ENCODE data around the gene LAIR2. TPM values are rescaled to one million over a fixed set of nuclear protein-coding genes. Genes with fewer than 3 reads are reported as not detected.

Gene LAIR2
- total RNA-seq, 1 experiment from 2014 or later, result not detected

GRCh38 chr19:54554896-54555295, 52.3 kb downstream of the LAIR2 start:
- intact Hi-C loops (cut with micrococcal nuclease; ENCODE audit: unreplicated experiment), result no loop called here
- no peaks in the 10 kb centered on the region for H3F3A ChIP-seq (ENCODE audit: insufficient read depth, low read depth)
- H3K4me1 ChIP-seq (replicated peaks; ENCODE audit: insufficient read depth), result no peaks in the 10 kb centered on the region
- H3K27ac ChIP-seq, result no peak overlapping the region
- H3K4me2 ChIP-seq, result no peak overlapping the region
- no peak overlapping the region for H3K4me3 ChIP-seq
- H2AFZ ChIP-seq, result no peak overlapping the region
- ChIA-PET CTCF (no interaction called here), POLR2A (ENCODE audit: unreplicated experiment) (no interaction called here)
- H4K20me1 ChIP-seq (ENCODE audit: insufficient read depth), result no peaks in the 10 kb centered on the region
- peaks cover 87% of the 10 kb centered on the region for H3K27me3 ChIP-seq (ENCODE audit: insufficient read depth, low read depth)
- H3K79me2 ChIP-seq (ENCODE audit: low read depth), result no peaks in the 10 kb centered on the region
- no peaks in the 10 kb centered on the region for H3K9me3 ChIP-seq (ENCODE audit: insufficient read depth, low read depth)
- no peaks in the 10 kb centered on the region for H3K36me3 ChIP-seq (ENCODE audit: low read depth)
- DNase-seq, result no peak
- BruUV-seq (replicated peaks), result no TSS peak
- H3K9me2 ChIP-seq (ENCODE audit: insufficient read depth), result no peaks in the 10 kb centered on the region
- no peak for TF ChIP-seq CTCF (conservative IDR thresholded peaks at IDR 0.05)
- no peak for TF ChIP-seq EZH2 (IDR thresholded peaks at IDR 0.05; ENCODE audit: low read depth)

GRCh38 chr19:54556194-54556593, 53.6 kb downstream of the LAIR2 start:
- Histone ChIP-seq H2AFZ (no peak overlapping the region), H3K9me2 (ENCODE audit: insufficient read depth) (no peaks in the 10 kb centered on the region), H3K27me3 (ENCODE audit: insufficient read depth, low read depth) (peaks cover 77% of the 10 kb centered on the region), H3K79me2 (ENCODE audit: low read depth) (no peaks in the 10 kb centered on the region), H3K4me2 (no peak overlapping the region), H3K27ac (no peak overlapping the region), H4K20me1 (ENCODE audit: insufficient read depth) (no peaks in the 10 kb centered on the region), H3K36me3 (ENCODE audit: low read depth) (no peaks in the 10 kb centered on the region), H3K4me3 (no peak overlapping the region), H3K4me1 (replicated peaks; ENCODE audit: insufficient read depth) (no peaks in the 10 kb centered on the region), H3K9me3 (ENCODE audit: insufficient read depth, low read depth) (no peaks in the 10 kb centered on the region), H3F3A (ENCODE audit: insufficient read depth, low read depth) (no peaks in the 10 kb centered on the region)
- CTCF ChIA-PET, result no interaction called here
- no peak for TF ChIP-seq EZH2 (IDR thresholded peaks at IDR 0.05; ENCODE audit: low read depth)
- TF ChIP-seq CTCF (conservative IDR thresholded peaks at IDR 0.05), result no peak
- POLR2A ChIA-PET (ENCODE audit: unreplicated experiment), result no interaction called here
- no peak for DNase-seq
- no TSS peak for BruUV-seq (replicated peaks)
- intact Hi-C loops (cut with micrococcal nuclease; ENCODE audit: unreplicated experiment), result no loop called here

GRCh38 chr19:54558339-54558738, 55.7 kb downstream of the LAIR2 start:
- BruUV-seq (replicated peaks), result no TSS peak
- Histone ChIP-seq H3F3A (ENCODE audit: insufficient read depth, low read depth) (no peaks in the 10 kb centered on the region), H3K4me3 (no peak overlapping the region), H3K4me1 (replicated peaks; ENCODE audit: insufficient read depth) (no peaks in the 10 kb centered on the region), H3K9me3 (ENCODE audit: insufficient read depth, low read depth) (no peaks in the 10 kb centered on the region), H3K36me3 (ENCODE audit: low read depth) (no peaks in the 10 kb centered on the region), H3K27ac (no peak overlapping the region), H3K27me3 (ENCODE audit: insufficient read depth, low read depth) (peaks cover 73% of the 10 kb centered on the region), H3K79me2 (ENCODE audit: low read depth) (no peaks in the 10 kb centered on the region), H3K9me2 (ENCODE audit: insufficient read depth) (no peaks in the 10 kb centered on the region), H4K20me1 (ENCODE audit: insufficient read depth) (no peaks in the 10 kb centered on the region), H3K4me2 (no peak overlapping the region), H2AFZ (no peak overlapping the region)
- POLR2A ChIA-PET (ENCODE audit: unreplicated experiment), result no interaction called here
- CTCF ChIA-PET, result no interaction called here
- TF ChIP-seq EZH2 (IDR thresholded peaks at IDR 0.05; ENCODE audit: low read depth) (no peak), CTCF (conservative IDR thresholded peaks at IDR 0.05) (no peak)
- no peak for DNase-seq
- intact Hi-C loops (cut with micrococcal nuclease; ENCODE audit: unreplicated experiment), result no loop called here

Other genes with a start within 250 kb of the LAIR2 start
- not detected in 2 replicates for gene LILRB5, start 245.6 kb upstream of the LAIR2 start, total RNA-seq (2021)
- gene LILRB2, start 221.7 kb upstream of the LAIR2 start, total RNA-seq (2021), result not detected in 2 replicates
- gene LILRA5, start 189.7 kb upstream of the LAIR2 start, total RNA-seq (2021), result not detected in 2 replicates
- not detected in 2 replicates for gene LILRA4, start 163.7 kb upstream of the LAIR2 start, total RNA-seq (2021)
- not detected in 2 replicates for gene LAIR1, start 137.9 kb upstream of the LAIR2 start, total RNA-seq (2021)
- gene TTYH1, start 87.4 kb upstream of the LAIR2 start, total RNA-seq (2021), result 1.6 and 2.4 TPM in 2 replicates
- gene LENG8, start 53.6 kb upstream of the LAIR2 start, total RNA-seq (2021), result 274 and 279 TPM in 2 replicates
- gene LENG9, start 39.1 kb upstream of the LAIR2 start, total RNA-seq (2021), result 7.0 and 8.9 TPM in 2 replicates
- 25.1 and 48.5 TPM in 2 replicates for gene CDC42EP5, start 29.5 kb upstream of the LAIR2 start, total RNA-seq (2021)
- gene LILRA2, start 71.0 kb downstream of the LAIR2 start, total RNA-seq (2021), result not detected in 2 replicates
- gene LILRA1, start 90.8 kb downstream of the LAIR2 start, total RNA-seq (2021), result not detected in 2 replicates
- not detected in 2 replicates for gene LILRB1, start 127.7 kb downstream of the LAIR2 start, total RNA-seq (2021)
- gene LILRB4, start 160.2 kb downstream of the LAIR2 start, total RNA-seq (2021), result not detected in 2 replicates
- not detected in 2 replicates for gene KIR3DL3, start 221.6 kb downstream of the LAIR2 start, total RNA-seq (2021)
- gene KIR2DL3, start 235.7 kb downstream of the LAIR2 start, total RNA-seq (2021), result not detected in 2 replicates

Measured in PC-9 (cell line).